GM23248 (cell line): ENCODE results near the gene NCKIPSD. TPM values are rescaled to one million over a fixed set of nuclear protein-coding genes. Genes with fewer than 3 reads are reported as not detected.

ENCODE experiments used
- DNase-seq: peaks from one replicate; pipeline ENCODE4 v3.0.0-alpha.2; 2015
- H2AFZ ChIP-seq: fragments of 200-600 bp; sonication (generic); 2 replicates; pipeline ENCODE4 v1.6.1; 2016; ENCODE audit warnings: antibody characterized with exemption
- H3F3A ChIP-seq: fragments of 200-600 bp; sonication (generic); 2 replicates; pipeline ENCODE4 v1.6.1; 2016; ENCODE audit warnings: mild to moderate bottlenecking, antibody characterized with exemption, mixed run types; ENCODE audit not compliant: insufficient read depth
- H3K27ac ChIP-seq: fragments of 200-600 bp; sonication (generic); 2 replicates; pipeline ENCODE4 v1.5.1; 2016; ENCODE audit warnings: mild to moderate bottlenecking
- H3K27me3 ChIP-seq: fragments of 200-600 bp; sonication (generic); replicated peaks from 2 replicates; pipeline ENCODE4 v1.6.1; 2016; ENCODE audit warnings: mild to moderate bottlenecking; ENCODE audit not compliant: insufficient read depth
- H3K36me3 ChIP-seq: fragments of 200-600 bp; sonication (generic); 2 replicates; pipeline ENCODE4 v1.6.1; 2016; ENCODE audit warnings: low read depth, mild to moderate bottlenecking
- H3K4me1 ChIP-seq: fragments of 200-600 bp; sonication (generic); 2 replicates; pipeline ENCODE4 v1.6.1; 2016; ENCODE audit warnings: mild to moderate bottlenecking; ENCODE audit not compliant: insufficient read depth
- H3K4me2 ChIP-seq: fragments of 200-600 bp; sonication (generic); one replicate; pipeline ENCODE4 v1.6.1; 2016; ENCODE audit warnings: mild to moderate bottlenecking; ENCODE audit not compliant: unreplicated experiment
- H3K4me3 ChIP-seq: fragments of 200-600 bp; sonication (generic); 2 replicates; pipeline ENCODE4 v1.5.1; 2016; ENCODE audit warnings: mild to moderate bottlenecking
- H3K79me2 ChIP-seq: fragments of 200-600 bp; sonication (generic); 2 replicates; pipeline ENCODE4 v1.6.1; 2016; ENCODE audit warnings: mild to moderate bottlenecking; ENCODE audit not compliant: insufficient read depth
- H3K9ac ChIP-seq: fragments of 200-600 bp; sonication (generic); 2 replicates; pipeline ENCODE4 v1.6.1; 2016; ENCODE audit warnings: mild to moderate bottlenecking
- H3K9me2 ChIP-seq: fragments of 200-600 bp; sonication (generic); 2 replicates; pipeline ENCODE4 v1.6.1; 2016; ENCODE audit warnings: mixed run types, mild to moderate bottlenecking, moderate library complexity; ENCODE audit not compliant: insufficient read depth
- H3K9me3 ChIP-seq: fragments of 200-600 bp; sonication (generic); one replicate; pipeline ENCODE4 v1.6.1; 2017; ENCODE audit warnings: low read depth
- H4K20me1 ChIP-seq: fragments of 200-600 bp; sonication (generic); 2 replicates; pipeline ENCODE4 v1.6.0; 2016; ENCODE audit not compliant: insufficient read depth
- EZH2 ChIP-seq: fragments of 200-600 bp; sonication (generic); IDR thresholded peaks from 2 replicates; pipeline ENCODE4 v1.6.1; 2018; ENCODE audit warnings: antibody characterized with exemption, mild to moderate bottlenecking; ENCODE audit not compliant: insufficient read depth, poor library complexity, severe bottlenecking
- EZH2phosphoT487 ChIP-seq: fragments of 200-600 bp; sonication (generic); IDR thresholded peaks from 2 replicates; pipeline ENCODE4 v1.6.1; 2018; ENCODE audit warnings: antibody characterized with exemption, moderate library complexity, mild to moderate bottlenecking, low read depth; ENCODE audit not compliant: insufficient read depth
- WGBS, 2 experiments: methylation state at CpG; one replicate each; pipeline ENCODE4 v1.1.6; 2015 to 2017; ENCODE audit warnings: low lambda C conversion rate in 2 of 2, low coverage in 1 of 2; ENCODE audit errors: missing lambda C conversion rate in 2 of 2; 5-methylcytosine and 5-hydroxymethylcytosine counted together
- in situ Hi-C: fragments of 300-500 bp; cut with MboI; formaldehyde crosslinking; loops from 2 replicates; pipeline ENCODE4 v1.15.0; 2020
- polyA plus RNA-seq: library from polyadenylated mRNA; unstranded; fragments of >200 nt; fragmentation: Nextera tagmentation; extraction: Ambion mirVana; gene quantifications from 2 replicates; pipeline ENCODE4 v1.2.1, GENCODE V29; 2016
- total RNA-seq: library from RNA; depleted of rRNA; stranded (reverse); fragments of >200 nt; shearing (Covaris generic); gene quantifications from 2 replicates; pipeline ENCODE4 v1.2.3, GENCODE V29; 2014

The NCKIPSD gene
- total and polyA plus RNA-seq, 2 experiments from 2014 or later: 20.6 to 32.5 TPM

DNA sequence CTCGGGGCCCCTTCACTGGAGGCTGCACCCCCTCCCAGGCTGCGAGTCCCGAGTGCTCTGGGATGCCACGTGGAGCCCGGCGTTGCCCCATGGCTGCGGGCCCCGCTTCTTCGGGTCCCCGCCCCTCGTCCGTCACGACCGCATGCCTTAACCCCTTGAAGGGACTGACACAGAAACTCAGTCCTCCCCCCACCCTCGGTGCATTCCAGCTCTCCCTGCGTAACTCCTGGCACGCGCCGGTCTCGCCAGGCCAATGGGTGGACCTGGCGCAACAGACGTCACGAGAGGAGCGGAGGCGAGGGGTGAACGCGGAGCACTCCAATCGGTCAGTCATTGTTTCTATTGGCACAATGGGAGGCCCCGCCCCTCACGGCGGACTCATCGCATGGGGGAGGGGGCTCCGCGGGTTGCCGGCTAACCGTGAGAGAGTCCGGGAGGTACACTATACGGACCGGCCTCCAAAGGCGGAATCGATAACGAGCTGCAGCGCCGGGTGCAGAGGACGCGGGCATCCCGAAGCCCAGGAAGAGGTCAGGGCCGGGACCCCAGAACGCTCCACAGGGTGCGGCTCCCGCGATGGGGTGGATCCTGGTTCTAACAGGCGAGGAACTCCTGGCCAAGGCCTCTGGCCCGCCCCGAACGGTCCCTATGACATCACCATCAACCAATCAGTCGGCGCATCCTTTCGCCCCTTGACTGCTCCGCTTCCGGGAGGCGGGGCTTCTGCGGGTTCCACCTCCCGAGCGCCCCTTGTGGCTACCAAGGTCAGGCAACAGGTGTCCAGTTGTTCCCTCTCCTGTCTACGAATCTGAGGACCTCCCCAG lies 22.0 kb downstream of the NCKIPSD start:
- Histone ChIP-seq H3K79me2 (no peaks in the 10 kb centered on the region), H3K27ac (peak overlapping the region; percentile 94), H3K4me1 (no peaks in the 10 kb centered on the region), H3K9ac (peak overlapping the region; percentile 97), H3K9me2 (no peaks in the 10 kb centered on the region), H2AFZ (peak overlapping the region; percentile 67), H3K36me3 (no peaks in the 10 kb centered on the region), H3K4me2 (peak overlapping the region; percentile 94), H3K27me3 (no peaks in the 10 kb centered on the region), H3K9me3 (no peaks in the 10 kb centered on the region), H3F3A (peaks cover 16% of the 10 kb centered on the region; the same call in 1 of the 2 replicates), H4K20me1 (no peaks in the 10 kb centered on the region), H3K4me3 (peak overlapping the region; percentile 79)
- in situ Hi-C loops: no loop called here
- 1 to 2% methylated on average over 59 to 62 of the region's 66 CpGs for WGBS, 2 experiments
- TF ChIP-seq EZH2phosphoT487: no peak
- no peak for TF ChIP-seq EZH2
- DNase-seq: peak; percentile 99

DNA sequence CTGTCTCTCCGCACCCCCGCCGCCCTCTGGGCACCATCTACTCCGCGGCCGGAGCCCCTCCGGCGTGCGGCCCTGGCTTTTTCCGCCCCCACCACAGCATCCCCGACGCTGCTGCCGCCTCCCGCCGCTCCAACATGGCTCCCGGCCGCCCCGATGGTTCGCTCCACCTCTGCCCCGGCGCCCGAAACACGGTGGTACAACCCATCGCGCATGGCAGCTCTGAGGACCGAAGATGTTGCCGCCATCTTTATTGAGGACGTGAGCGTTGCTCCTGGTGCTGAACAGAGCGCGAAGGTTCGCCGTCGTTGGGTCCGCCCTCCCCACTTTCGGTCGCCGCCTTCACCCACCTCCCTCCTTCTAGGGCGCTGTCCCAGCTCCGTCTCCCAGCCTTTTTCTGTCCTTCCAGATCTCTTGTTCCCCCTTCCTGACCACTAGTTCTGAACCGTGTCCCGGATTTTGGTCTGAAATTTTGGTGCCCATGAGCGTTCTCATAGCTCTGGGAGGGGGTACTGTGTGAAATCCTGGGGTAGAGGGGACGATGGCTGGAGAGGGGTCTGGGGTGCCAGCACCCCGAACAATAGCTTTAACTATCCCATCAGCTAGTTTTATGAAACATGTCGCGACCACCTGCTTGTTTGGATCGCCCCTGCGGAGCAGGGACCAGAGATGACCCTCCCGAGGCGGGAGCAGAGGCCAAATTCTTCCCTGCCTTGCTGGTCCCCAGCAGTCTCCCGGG lies 22.8 kb downstream of the NCKIPSD start, which contains the start of gene CELSR3:
CELSR3 (minus strand) TSS at position 134 of the 736 bp plus-strand sequence. CDS start 252 bp downstream, outside the sequence.
- Histone ChIP-seq H2AFZ (peak within 1 kb of the TSS; percentile 67), H3K36me3 (no peaks in the 10 kb centered on the region), H3K4me2 (peak within 1 kb of the TSS; percentile 94), H3K9me2 (no peaks in the 10 kb centered on the region), H3K9ac (peak within 1 kb of the TSS; percentile 97), H3K4me1 (no peaks in the 10 kb centered on the region), H3K79me2 (no peaks in the 10 kb centered on the region), H4K20me1 (no peaks in the 10 kb centered on the region), H3K9me3 (no peaks in the 10 kb centered on the region), H3K4me3 (peak within 1 kb of the TSS; percentile 79), H3F3A (peaks cover 10% of the 10 kb centered on the region; the same call in 1 of the 2 replicates), H3K27me3 (no peaks in the 10 kb centered on the region), H3K27ac (peak within 1 kb of the TSS; percentile 94)
- peak; percentile 95 for DNase-seq
- 3 to 6% methylated on average over 47 to 52 of the region's 52 CpGs for WGBS, 2 experiments
- in situ Hi-C loops: no loop called here
- TF ChIP-seq EZH2 (no peak), EZH2phosphoT487 (no peak)

DNA sequence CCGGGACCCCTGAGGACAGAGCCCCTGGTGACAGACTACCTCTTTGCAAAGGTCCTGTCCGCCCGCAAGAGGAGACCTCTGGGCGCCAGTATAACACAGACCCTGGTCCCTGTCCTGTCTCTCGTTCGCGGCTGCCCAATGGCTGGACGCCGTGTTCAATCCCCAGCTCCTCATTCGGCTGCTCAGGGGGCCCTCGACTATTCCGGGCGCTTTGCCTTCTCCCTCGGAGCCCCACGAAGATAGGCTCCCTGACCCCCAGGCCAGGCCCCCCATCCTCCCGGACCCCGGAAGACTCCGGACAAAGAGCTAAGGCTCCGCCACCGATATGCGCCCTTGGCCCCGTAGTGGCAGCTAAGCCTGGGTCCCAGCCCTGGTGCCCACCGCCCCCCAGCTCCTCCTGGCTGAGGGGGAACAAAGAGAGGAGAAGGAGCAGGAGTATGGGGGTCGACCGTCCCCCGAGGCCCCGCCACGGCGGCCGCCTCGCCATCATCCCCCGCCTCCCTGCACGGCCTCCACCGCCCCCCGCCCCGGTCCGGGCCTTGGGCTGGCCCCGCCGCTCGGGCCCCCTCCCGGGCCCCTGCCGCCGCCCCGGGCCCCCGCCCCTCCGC lies 23.5 kb downstream of the NCKIPSD start:
- H3F3A ChIP-seq: peaks cover 10% of the 10 kb centered on the region; the same call in 1 of the 2 replicates
- no peak for TF ChIP-seq EZH2phosphoT487
- no peak overlapping the region for H3K27ac ChIP-seq
- no peak overlapping the region for H3K9ac ChIP-seq
- H3K4me2 ChIP-seq: peak overlapping the region; percentile 29
- peak overlapping the region; percentile 79 for H3K4me3 ChIP-seq
- in situ Hi-C loops: no loop called here
- no peaks in the 10 kb centered on the region for H4K20me1 ChIP-seq
- H3K27me3 ChIP-seq: no peaks in the 10 kb centered on the region
- H3K4me1 ChIP-seq: no peaks in the 10 kb centered on the region
- no peaks in the 10 kb centered on the region for H3K36me3 ChIP-seq
- no peaks in the 10 kb centered on the region for H3K9me2 ChIP-seq
- no peak for DNase-seq
- 5% methylated on average over 14 to 40 of the region's 46 CpGs for WGBS, 2 experiments
- H3K9me3 ChIP-seq: no peaks in the 10 kb centered on the region
- H3K79me2 ChIP-seq: no peaks in the 10 kb centered on the region
- no peak overlapping the region for H2AFZ ChIP-seq

DNA sequence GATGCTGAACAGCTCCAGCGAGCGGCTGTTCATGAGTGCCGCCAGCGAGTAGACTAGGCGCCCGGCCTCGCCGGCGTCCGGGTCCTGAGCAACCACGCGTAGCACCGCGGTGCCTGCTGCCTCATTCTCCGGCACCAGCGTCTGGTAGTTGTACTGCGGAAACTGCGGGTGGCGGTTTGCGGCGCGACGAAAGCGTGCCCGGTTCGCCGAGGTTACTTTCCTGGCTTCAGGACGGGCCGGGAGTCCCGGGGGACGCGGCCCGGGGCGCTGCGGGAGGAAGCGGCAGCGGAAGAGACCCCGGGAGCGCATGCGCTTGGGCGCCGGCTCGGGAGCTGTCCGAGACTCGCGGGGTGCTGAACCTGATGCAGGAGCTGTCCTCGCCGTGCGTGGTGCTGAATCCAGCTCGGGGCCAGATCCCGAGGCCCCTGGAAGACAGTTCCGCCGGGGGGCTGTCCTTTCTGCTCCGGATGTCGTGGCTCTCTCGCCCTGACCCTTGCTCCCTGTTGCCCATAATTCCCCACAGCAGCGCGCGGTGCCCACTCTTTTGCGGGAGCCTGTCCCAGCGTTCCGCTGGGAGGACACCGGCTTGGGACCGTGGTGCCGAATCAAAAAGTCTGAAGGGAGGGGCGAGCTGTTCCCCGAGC lies 24.1 kb downstream of the NCKIPSD start:
- H3K4me3 ChIP-seq: peak overlapping the region; percentile 63
- in situ Hi-C loops: no loop called here
- peak overlapping the region; percentile 74 for H3K4me2 ChIP-seq
- H3K36me3 ChIP-seq: no peaks in the 10 kb centered on the region
- peak; percentile 62 for DNase-seq
- H4K20me1 ChIP-seq: no peaks in the 10 kb centered on the region
- TF ChIP-seq EZH2phosphoT487: no peak
- TF ChIP-seq EZH2: no peak
- H3K27me3 ChIP-seq: no peaks in the 10 kb centered on the region
- WGBS, 2 experiments: 8 to 9% methylated on average over 52 to 62 of the region's 67 CpGs
- no peaks in the 10 kb centered on the region for H3K79me2 ChIP-seq
- no peak overlapping the region for H3K27ac ChIP-seq
- no peaks in the 10 kb centered on the region for H3K9me3 ChIP-seq
- no peak overlapping the region for H3K9ac ChIP-seq
- H3F3A ChIP-seq: peaks cover 10% of the 10 kb centered on the region; the same call in 1 of the 2 replicates
- no peak overlapping the region for H2AFZ ChIP-seq
- H3K4me1 ChIP-seq: no peaks in the 10 kb centered on the region
- H3K9me2 ChIP-seq: no peaks in the 10 kb centered on the region
